ENCODE data around the gene PPP2R5E.

- TF ChIP-seq TAF1 (IDR thresholded peaks at IDR 0.05; ENCODE audit: borderline replicate concordance, insufficient read depth, low read length): no peak
- TF ChIP-seq REST (IDR thresholded peaks at IDR 0.05; ENCODE audit: insufficient read depth in 1 of 2, low read depth in 2 of 2, low read length in 2 of 2): no peak
- TF ChIP-seq POLR2AphosphoS5 (IDR thresholded peaks at IDR 0.05; ENCODE audit: low read depth, low read length): no peak
- no peak for TF ChIP-seq SIN3A (IDR thresholded peaks at IDR 0.05; ENCODE audit: borderline replicate concordance, insufficient read depth, low read length)
Measured at GRCh38 chr14:63418020-63418419, 125.2 kb downstream of the PPP2R5E start.
